SK-N-SH treated with all-trans-retinoic acid at 6 μM for 48 hours (cell line): Measurements from ENCODE around the gene MS4A18.

Experiments
- ATAC-seq: fragments of 200-7000 bp; cut with Tn5 transposase; 3 replicates; pipeline ENCODE4 v1.9.1; 2020; ENCODE audit warnings: mild to moderate bottlenecking, moderate library complexity
- ARNTL ChIP-seq: fragments of 450-650 bp; formaldehyde crosslinking; IDR thresholded peaks from 2 replicates; pipeline ENCODE4 v1.5.0; 2020; ENCODE audit warnings: low read depth, mild to moderate bottlenecking, moderate library complexity, borderline replicate concordance
- BACH2 ChIP-seq: fragments of 250-450 bp; sonication (Bioruptor Pico); IDR thresholded peaks from 2 replicates; pipeline ENCODE4 v1.9.0; 2021; ENCODE audit warnings: mild to moderate bottlenecking, borderline replicate concordance
- CREB5 ChIP-seq: fragments of 250-450 bp; sonication (Bioruptor Pico); IDR thresholded peaks from 2 replicates; pipeline ENCODE4 v1.5.1; 2020; ENCODE audit warnings: low read depth, mild to moderate bottlenecking, moderate library complexity
- CSRNP3 ChIP-seq: fragments of 250-450 bp; sonication (Bioruptor Pico); IDR thresholded peaks from 2 replicates; pipeline ENCODE4 v1.5.1; 2021; ENCODE audit warnings: mild to moderate bottlenecking, moderate library complexity
- ESRRG ChIP-seq: fragments of 250-450 bp; sonication (Bioruptor Pico); IDR thresholded peaks from 2 replicates; pipeline ENCODE4 v1.6.1; 2021; ENCODE audit warnings: mild to moderate bottlenecking
- GLIS3 ChIP-seq: fragments of 250-450 bp; sonication (Bioruptor Pico); IDR thresholded peaks from 2 replicates; pipeline ENCODE4 v1.5.0; 2020; ENCODE audit warnings: mild to moderate bottlenecking, moderate library complexity
- ISL1 ChIP-seq: fragments of 250-450 bp; sonication (Bioruptor Pico); IDR thresholded peaks from 2 replicates; pipeline ENCODE4 v2.1.2; 2022; ENCODE audit warnings: mild to moderate bottlenecking, moderate library complexity
- OSR1 ChIP-seq: fragments of 250-450 bp; sonication (Bioruptor Pico); IDR thresholded peaks from 2 replicates; pipeline ENCODE4 v1.8.0; 2022; ENCODE audit warnings: moderate library complexity, mild to moderate bottlenecking, inconsistent platforms
- PATZ1 ChIP-seq: fragments of 250-450 bp; sonication (Bioruptor Pico); IDR thresholded peaks from 2 replicates; pipeline ENCODE4 v1.8.0; 2020; ENCODE audit warnings: mild to moderate bottlenecking, moderate library complexity, borderline replicate concordance
- POU6F1 ChIP-seq: fragments of 250-450 bp; sonication (Bioruptor Pico); IDR thresholded peaks from 2 replicates; pipeline ENCODE4 v1.8.0; 2021; ENCODE audit warnings: low read depth, mild to moderate bottlenecking, moderate library complexity, borderline replicate concordance
- PPARA ChIP-seq: fragments of 250-450 bp; sonication (Bioruptor Pico); IDR thresholded peaks from 2 replicates; pipeline ENCODE4 v1.5.0; 2020; ENCODE audit warnings: mild to moderate bottlenecking, borderline replicate concordance
- RARB ChIP-seq: fragments of 250-450 bp; sonication (Bioruptor Pico); IDR thresholded peaks from 2 replicates; pipeline ENCODE4 v1.8.0; 2021; ENCODE audit warnings: mild to moderate bottlenecking, moderate library complexity
- SNAI2 ChIP-seq: fragments of 250-450 bp; sonication (Bioruptor Pico); IDR thresholded peaks from 2 replicates; pipeline ENCODE4 v1.5.0; 2020; ENCODE audit warnings: mild to moderate bottlenecking, moderate library complexity
- TCF4 ChIP-seq: fragments of 250-450 bp; sonication (Bioruptor Pico); IDR thresholded peaks from 2 replicates; pipeline ENCODE4 v1.8.0; 2021; ENCODE audit warnings: mild to moderate bottlenecking, moderate library complexity, borderline replicate concordance
- TSHZ2 ChIP-seq: fragments of 250-450 bp; sonication (Bioruptor Pico); IDR thresholded peaks from 2 replicates; pipeline ENCODE4 v1.5.0; 2020; ENCODE audit warnings: mild to moderate bottlenecking, moderate library complexity
- ZC3H10 ChIP-seq: fragments of 250-450 bp; sonication (Bioruptor Pico); IDR thresholded peaks from 2 replicates; pipeline ENCODE4 v1.5.1; 2021; ENCODE audit warnings: mild to moderate bottlenecking, moderate library complexity
- ZFP30 ChIP-seq: fragments of 450-650 bp; formaldehyde crosslinking; IDR thresholded peaks from 2 replicates; pipeline ENCODE4 v1.5.0; 2022; ENCODE audit warnings: mild to moderate bottlenecking, moderate library complexity
- ZNF70 ChIP-seq: fragments of 450-650 bp; formaldehyde crosslinking; IDR thresholded peaks from 2 replicates; pipeline ENCODE4 v1.5.0; 2020; ENCODE audit warnings: mild to moderate bottlenecking, moderate library complexity
- ZNF8 ChIP-seq: fragments of 450-650 bp; formaldehyde crosslinking; IDR thresholded peaks from 2 replicates; pipeline ENCODE4 v1.5.0; 2020; ENCODE audit warnings: mild to moderate bottlenecking, moderate library complexity

The MS4A18 gene

GRCh38 chr11:60764879-60765278 lies 40.4 kb downstream of the MS4A18 start (continued):
- TF ChIP-seq CREB5 (CRISPR knock-in tag) (no peak), OSR1 (no peak), PPARA (CRISPR knock-in tag) (no peak), ZNF70 (CRISPR knock-in tag) (no peak), ZC3H10 (CRISPR knock-in tag) (no peak), TCF4 (CRISPR knock-in tag) (no peak), ZNF8 (CRISPR knock-in tag) (no peak)

GRCh38 chr11:60765355-60765754 lies 40.8 kb downstream of the MS4A18 start:
- TF ChIP-seq ZC3H10 (CRISPR knock-in tag) (no peak), PATZ1 (CRISPR knock-in tag) (no peak), BACH2 (CRISPR knock-in tag) (no peak), TCF4 (CRISPR knock-in tag) (no peak), GLIS3 (no peak), ESRRG (CRISPR knock-in tag) (no peak), ZNF8 (CRISPR knock-in tag) (no peak), SNAI2 (CRISPR knock-in tag) (no peak)
- TF ChIP-seq, all 23 proteins: peak for 0
- no peak for ATAC-seq

- TF ChIP-seq ARNTL (CRISPR knock-in tag) = no peak
- TF ChIP-seq ISL1 (CRISPR knock-in tag) = no peak
- no peak for TF ChIP-seq SNAI2 (CRISPR knock-in tag)
- TF ChIP-seq ESRRG (CRISPR knock-in tag) = no peak
- no peak for TF ChIP-seq POU6F1 (CRISPR knock-in tag)
- TF ChIP-seq BACH2 (CRISPR knock-in tag) = no peak
- TF ChIP-seq TCF4 (CRISPR knock-in tag) = no peak
- no peak for TF ChIP-seq CSRNP3 (CRISPR knock-in tag)
- TF ChIP-seq ZNF8 (CRISPR knock-in tag) = no peak
- TF ChIP-seq RARB (CRISPR knock-in tag) = no peak
- no peak for TF ChIP-seq TSHZ2 (CRISPR knock-in tag)
- TF ChIP-seq ZFP30 (CRISPR knock-in tag) = no peak
- TF ChIP-seq OSR1 = no peak
- TF ChIP-seq PATZ1 (CRISPR knock-in tag) = no peak
- ATAC-seq = no peak
These were observed 42.0 kb downstream of the MS4A18 start for GRCh38 chr11:60766547-60766946.
